HepG2 (cell line): ENCODE results near the gene PACRGL. TPM values are rescaled to one million over a fixed set of nuclear protein-coding genes. Genes with fewer than 3 reads are reported as not detected.

Experiments
- ATAC-seq: fragments of 200-7000 bp; cut with Tn5 transposase; 3 replicates; pipeline ENCODE4 v1.9.1; 2020; ENCODE audit warnings: mild to moderate bottlenecking, moderate library complexity
- BruUV-seq: library from RNA; stranded (reverse); fragments of 400-500 nt; replicated peaks from 2 replicates; lab custom pipeline; 2021; lab: Mats Ljungman, UMichigan
- CTCF ChIA-PET: fragments of 300-600 bp; formaldehyde crosslinking; extraction: SDS; loops from one replicate; lab custom pipeline; 2021; ENCODE audit warnings: low total read pairs, inconsistent platforms, low intra/inter-chr PET ratio; lab: Yijun Ruan, JAX
- POLR2A ChIA-PET: fragments of 350-600 bp; sonication (Branson Sonifier 250); formaldehyde crosslinking; loops from one replicate; lab custom pipeline; 2020; ENCODE audit warnings: antibody characterized with exemption, inconsistent platforms; lab: Yijun Ruan, JAX
- DNase-seq: peaks from one replicate; pipeline ENCODE4 v3.0.0-alpha.2; 2015; ENCODE audit warnings: low spot score
- FAIRE-seq: peaks from 3 replicates; lab custom pipeline; 2011; peaks lifted over from hg19 to GRCh38; lab: Jason Lieb, UNC
- H2AFZ ChIP-seq: one replicate; pipeline ENCODE4 v1.6.1; 2011; ENCODE audit warnings: low read length, inconsistent platforms
- H3K27ac ChIP-seq: fragments of 300-600 bp; 3 replicates; pipeline ENCODE4 v1.8.0; 2011; ENCODE audit warnings: mixed run types, mild to moderate bottlenecking, mixed read lengths, low read length, inconsistent platforms; ENCODE audit not compliant: insufficient read depth; ENCODE audit errors: extremely low read length
- H3K27me3 ChIP-seq, 2 experiments: fragments of 200-600 bp in 1 of 2; 2 replicates in 1 of 2; 3 replicates in 1 of 2; pipeline versions ENCODE4 v1.6.0 to v1.8.0; 2011; ENCODE audit warnings: low read length in 2 of 2, mild to moderate bottlenecking in 2 of 2, moderate library complexity in 2 of 2, inconsistent platforms in 1 of 2; ENCODE audit not compliant: insufficient read depth in 2 of 2, control insufficient read depth in 1 of 2
- H3K36me3 ChIP-seq, 2 experiments: fragments of 200-600 bp in 1 of 2; replicated peaks in 1 of 2; 2 replicates in 1 of 2; 3 replicates in 1 of 2; pipeline versions ENCODE4 v1.5.1 to v1.8.0; 2011; ENCODE audit warnings: low read length in 2 of 2, inconsistent platforms in 1 of 2; ENCODE audit not compliant: insufficient read depth in 2 of 2, control insufficient read depth in 1 of 2
- H3K4me1 ChIP-seq: 2 replicates; pipeline ENCODE4 v1.5.1; 2012; ENCODE audit warnings: low read length, inconsistent platforms; ENCODE audit not compliant: insufficient read depth
- H3K4me2 ChIP-seq: 2 replicates; pipeline ENCODE4 v1.6.0; 2011; ENCODE audit warnings: low read depth, low read length, inconsistent platforms
- H3K4me3 ChIP-seq, 3 experiments: fragments of 200-600 bp in 1 of 3; sonication (generic), shearing (Covaris generic) in 1 of 3; replicated peaks in 1 of 3; 2 replicates each; pipeline ENCODE4 v1.5.1; 2011 to 2016; ENCODE audit warnings: low read length in 3 of 3, inconsistent platforms in 2 of 3, low read depth in 2 of 3, mild to moderate bottlenecking in 2 of 3, control low read depth in 1 of 3, mixed read lengths in 1 of 3; ENCODE audit not compliant: insufficient read depth in 1 of 3
- H3K79me2 ChIP-seq: one replicate; pipeline ENCODE4 v1.6.1; 2011; ENCODE audit warnings: low read length, inconsistent platforms; ENCODE audit not compliant: insufficient read depth
- H3K9ac ChIP-seq: 2 replicates; pipeline ENCODE4 v1.6.0; 2011; ENCODE audit warnings: mild to moderate bottlenecking, low read depth, low read length, inconsistent platforms; ENCODE audit not compliant: insufficient read depth
- H3K9me3 ChIP-seq: 2 replicates; pipeline ENCODE4 v1.5.1; 2012; ENCODE audit warnings: mild to moderate bottlenecking, low read length
- H4K20me1 ChIP-seq: 2 replicates; pipeline ENCODE4 v1.6.0; 2011; ENCODE audit warnings: inconsistent platforms, mild to moderate bottlenecking, low read length, moderate library complexity; ENCODE audit not compliant: insufficient read depth
- EP300 ChIP-seq, 3 experiments: sonication (generic) in 1 of 3; formaldehyde crosslinking in 1 of 3; IDR thresholded peaks; 2 replicates each; pipeline versions ENCODE4 v1.5.1 to v1.6.1; 2011 to 2020; ENCODE audit warnings: low read depth in 2 of 3, low read length in 2 of 3, borderline replicate concordance in 1 of 3, improper control_type of control experiment in 1 of 3, mild to moderate bottlenecking in 1 of 3, missing genetic modification reagents in 1 of 3, moderate library complexity in 1 of 3
- FOSL1 ChIP-seq: sonication (generic); formaldehyde crosslinking; IDR thresholded peaks from 2 replicates; pipeline ENCODE4 v1.9.0; 2021; ENCODE audit warnings: missing genetic modification reagents, borderline replicate concordance
- GABPA ChIP-seq, 2 experiments: IDR thresholded peaks; 2 replicates each; pipeline ENCODE4 v1.6.1; 2011 to 2016; ENCODE audit warnings: low read depth in 2 of 2, low read length in 1 of 2, missing biosample characterization in 1 of 2, missing genetic modification characterization in 1 of 2
- NFKBIZ ChIP-seq: IDR thresholded peaks from 2 replicates; pipeline ENCODE4 v1.6.1; 2018; ENCODE audit warnings: missing genetic modification reagents, missing compliant biosample characterization
- PAWR ChIP-seq: sonication (generic); formaldehyde crosslinking; IDR thresholded peaks from 2 replicates; pipeline ENCODE4 v1.4.0; 2020; ENCODE audit warnings: missing genetic modification reagents, mild to moderate bottlenecking, borderline replicate concordance
- REXO4 ChIP-seq: sonication (generic); formaldehyde crosslinking; IDR thresholded peaks from 2 replicates; pipeline ENCODE4 v1.8.0; 2022; ENCODE audit warnings: missing genetic modification reagents, mild to moderate bottlenecking, borderline replicate concordance
- ZNF33A ChIP-seq: sonication (generic); formaldehyde crosslinking; IDR thresholded peaks from 2 replicates; pipeline ENCODE4 v1.5.1; 2020; ENCODE audit warnings: missing genetic modification reagents, mild to moderate bottlenecking, moderate library complexity, borderline replicate concordance
- WGBS: methylation state at CpG from one replicate; pipeline ENCODE4 v1.1.6; 2017; ENCODE audit warnings: low lambda C conversion rate; 5-methylcytosine and 5-hydroxymethylcytosine counted together
- in situ Hi-C: cut with HindIII; loops from 2 replicates; pipeline ENCODE4 v1.10.0; 2017; ENCODE audit warnings: low pct_unique_long_range_greater_than_20kb; ENCODE audit not compliant: extremely low pct_ligation_motif_present
- intact Hi-C: fragments of 100-400 bp; cut with micrococcal nuclease; formaldehyde crosslinking; loops from one replicate; pipeline ENCODE4 v1.10.0; 2022; ENCODE audit not compliant: unreplicated experiment
- polyA plus RNA-seq, 8 experiments: library from polyadenylated mRNA; depleted of rRNA in 3 of 8; stranded (reverse) in 7 of 8; unstranded in 1 of 8; fragments of >200 nt; fragmentation: Illumina TruSeq in 4 of 8; extraction: Trizol in 4 of 8; gene quantifications; 2 replicates each; pipeline versions ENCODE4 v1.2.1 to v1.2.3, GENCODE V29; 2011 to 2016; ENCODE audit warnings: low read depth in 4 of 8, missing spikeins in 1 of 8, mixed read lengths in 1 of 8; ENCODE audit not compliant: insufficient read depth in 1 of 8
- total RNA-seq, 5 experiments: library from RNA; depleted of rRNA; stranded (reverse); fragments of >200 nt; fragmentation: Illumina TruSeq; extraction: Trizol; gene quantifications; 2 replicates each; pipeline ENCODE4 v1.2.3, GENCODE V29; 2016; ENCODE audit warnings: low read depth in 1 of 5
- TF ChIP-seq, protein P1 (sequence below): IDR thresholded peaks from 2 replicates; pipeline ENCODE4 v1.6.1; 2016; ENCODE audit warnings: missing compliant biosample characterization, missing genetic modification reagents, borderline replicate concordance
- TF ChIP-seq, protein P2 (sequence below): sonication (generic); formaldehyde crosslinking; IDR thresholded peaks from 2 replicates; pipeline ENCODE4 v1.5.1; 2020; ENCODE audit warnings: missing genetic modification reagents, mild to moderate bottlenecking, borderline replicate concordance

PACRGL gene
- total and polyA plus RNA-seq, 2 of the 13 experiments (the other 11 are each of a cell fraction or from before 2014, with no cell fraction given) = 5.8 to 15.1 TPM

DNA sequence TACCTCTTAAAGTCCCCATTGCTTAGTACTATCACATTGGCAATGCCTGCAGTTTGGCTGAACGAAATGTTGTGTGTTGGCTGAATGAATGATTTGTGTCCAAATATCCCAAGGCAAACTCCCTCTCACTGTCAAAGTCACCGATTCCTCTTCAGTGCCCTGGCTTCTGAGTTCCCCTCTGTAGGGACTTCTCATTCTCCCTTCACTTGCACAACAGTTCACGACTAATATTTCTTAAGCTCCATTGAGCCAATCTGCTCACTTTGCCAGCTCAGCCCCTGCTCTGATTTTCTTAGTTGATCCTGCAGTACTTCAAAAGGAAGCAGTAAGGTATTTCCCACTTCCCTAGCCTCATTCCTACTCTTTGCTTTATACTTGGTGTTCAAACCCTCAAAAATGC, 21.9 kb upstream of the PACRGL start:
- TF ChIP-seq, protein P1, sequence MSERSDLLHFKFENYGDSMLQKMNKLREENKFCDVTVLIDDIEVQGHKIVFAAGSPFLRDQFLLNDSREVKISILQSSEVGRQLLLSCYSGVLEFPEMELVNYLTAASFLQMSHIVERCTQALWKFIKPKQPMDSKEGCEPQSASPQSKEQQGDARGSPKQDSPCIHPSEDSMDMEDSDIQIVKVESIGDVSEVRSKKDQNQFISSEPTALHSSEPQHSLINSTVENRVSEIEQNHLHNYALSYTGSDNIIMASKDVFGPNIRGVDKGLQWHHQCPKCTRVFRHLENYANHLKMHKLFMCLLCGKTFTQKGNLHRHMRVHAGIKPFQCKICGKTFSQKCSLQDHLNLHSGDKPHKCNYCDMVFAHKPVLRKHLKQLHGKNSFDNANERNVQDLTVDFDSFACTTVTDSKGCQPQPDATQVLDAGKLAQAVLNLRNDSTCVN (CRISPR knock-in tag) = no peak
- TF ChIP-seq REXO4 (CRISPR knock-in tag) = no peak
- no peak for TF ChIP-seq GABPA (IDR thresholded peaks at IDR 0.05; ENCODE audit: low read depth, low read length)
- TF ChIP-seq GABPA (CRISPR knock-in tag; IDR thresholded peaks at IDR 0.05; ENCODE audit: low read depth) = no peak
- no peak for TF ChIP-seq PAWR (CRISPR knock-in tag)
- TF ChIP-seq, protein P2, sequence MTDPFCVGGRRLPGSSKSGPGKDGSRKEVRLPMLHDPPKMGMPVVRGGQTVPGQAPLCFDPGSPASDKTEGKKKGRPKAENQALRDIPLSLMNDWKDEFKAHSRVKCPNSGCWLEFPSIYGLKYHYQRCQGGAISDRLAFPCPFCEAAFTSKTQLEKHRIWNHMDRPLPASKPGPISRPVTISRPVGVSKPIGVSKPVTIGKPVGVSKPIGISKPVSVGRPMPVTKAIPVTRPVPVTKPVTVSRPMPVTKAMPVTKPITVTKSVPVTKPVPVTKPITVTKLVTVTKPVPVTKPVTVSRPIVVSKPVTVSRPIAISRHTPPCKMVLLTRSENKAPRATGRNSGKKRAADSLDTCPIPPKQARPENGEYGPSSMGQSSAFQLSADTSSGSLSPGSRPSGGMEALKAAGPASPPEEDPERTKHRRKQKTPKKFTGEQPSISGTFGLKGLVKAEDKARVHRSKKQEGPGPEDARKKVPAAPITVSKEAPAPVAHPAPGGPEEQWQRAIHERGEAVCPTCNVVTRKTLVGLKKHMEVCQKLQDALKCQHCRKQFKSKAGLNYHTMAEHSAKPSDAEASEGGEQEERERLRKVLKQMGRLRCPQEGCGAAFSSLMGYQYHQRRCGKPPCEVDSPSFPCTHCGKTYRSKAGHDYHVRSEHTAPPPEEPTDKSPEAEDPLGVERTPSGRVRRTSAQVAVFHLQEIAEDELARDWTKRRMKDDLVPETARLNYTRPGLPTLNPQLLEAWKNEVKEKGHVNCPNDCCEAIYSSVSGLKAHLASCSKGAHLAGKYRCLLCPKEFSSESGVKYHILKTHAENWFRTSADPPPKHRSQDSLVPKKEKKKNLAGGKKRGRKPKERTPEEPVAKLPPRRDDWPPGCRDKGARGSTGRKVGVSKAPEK (CRISPR knock-in tag) = no peak
- TF ChIP-seq EP300 (IDR thresholded peaks at IDR 0.05; ENCODE audit: low read depth in 2 of 2, low read length in 2 of 2) = no peak
- no peak for TF ChIP-seq EP300 (CRISPR knock-in tag; IDR thresholded peaks at IDR 0.05; ENCODE audit: borderline replicate concordance)
- TF ChIP-seq ZNF33A (CRISPR knock-in tag) = no peak
- no peak for TF ChIP-seq FOSL1 (CRISPR knock-in tag)
- no peak for TF ChIP-seq NFKBIZ
- DNase-seq = no peak
- Histone ChIP-seq H3K27ac (no peak overlapping the region), H3K36me3 (no peaks in the 10 kb centered on the region), H4K20me1 (no peaks in the 10 kb centered on the region), H3K4me1 (no peaks in the 10 kb centered on the region), H3K4me2 (no peak overlapping the region), H2AFZ (no peak overlapping the region), H3K4me3 (no peak overlapping the region), H3K9me3 (no peaks in the 10 kb centered on the region), H3K9ac (no peak overlapping the region), H3K27me3 (no peaks in the 10 kb centered on the region), H3K79me2 (no peaks in the 10 kb centered on the region)
- WGBS = 7% methylated on average over 3 of the region's 3 CpGs
- POLR2A ChIA-PET = no interaction called here
- intact Hi-C loops (no loop called here), in situ Hi-C loops (loop anchor here (25.0 kb wide), 1 partner anchor 366 kb away; no protein-coding TSS in a partner anchor)
- no peak for ATAC-seq
- CTCF ChIA-PET = no interaction called here
- no TSS peak for BruUV-seq
- no peak for FAIRE-seq
